CD14-positive monocyte (primary cell): Measurements from ENCODE around the gene PIKFYVE. TPM values are rescaled to one million over a fixed set of nuclear protein-coding genes. Genes with fewer than 3 reads are reported as not detected.
A peak's percentile ranks its signal among the peaks of the same experiment; 100 is the strongest.

ENCODE experiments used
- DNase-seq, 3 donors: peaks; one replicate each; pipeline ENCODE4 v3.0.0-alpha.2; 2011 to 2022
- H2AFZ ChIP-seq: 2 replicates; pipeline ENCODE4 v1.6.0; 2012; ENCODE audit warnings: mild to moderate bottlenecking, low read depth, low read length, inconsistent platforms; ENCODE audit not compliant: insufficient read depth, poor library complexity, severe bottlenecking
- H3K27ac ChIP-seq, 2 donors: 1 replicate in 1 of 2; 2 replicates in 1 of 2; pipeline ENCODE4 v1.5.1; 2012 to 2013; ENCODE audit warnings: low read length in 2 of 2, control low read depth in 1 of 2, inconsistent platforms in 1 of 2, low read depth in 1 of 2, mild to moderate bottlenecking in 1 of 2
- H3K27me3 ChIP-seq, 2 donors: one replicate each; pipeline versions ENCODE4 v1.6.0 to v1.6.1; 2011 to 2013; ENCODE audit warnings: low read length in 2 of 2; ENCODE audit not compliant: control insufficient read depth in 2 of 2, insufficient read depth in 2 of 2
- H3K36me3 ChIP-seq, 2 donors: replicated peaks in 1 of 2; 1 replicate in 1 of 2; 2 replicates in 1 of 2; pipeline versions ENCODE4 v1.5.1 to v1.6.1; 2012 to 2013; ENCODE audit warnings: low read length in 2 of 2, control low read depth in 1 of 2, inconsistent platforms in 1 of 2, mild to moderate bottlenecking in 1 of 2; ENCODE audit not compliant: insufficient read depth in 2 of 2, control insufficient read depth in 1 of 2
- H3K4me1 ChIP-seq, 2 donors: 1 replicate in 1 of 2; 2 replicates in 1 of 2; pipeline versions ENCODE4 v1.5.1 to v1.6.1; 2012 to 2013; ENCODE audit warnings: low read length in 2 of 2, control low read depth in 1 of 2, inconsistent platforms in 1 of 2, mild to moderate bottlenecking in 1 of 2, moderate library complexity in 1 of 2; ENCODE audit not compliant: insufficient read depth in 2 of 2, control insufficient read depth in 1 of 2
- H3K4me2 ChIP-seq: replicated peaks from 2 replicates; pipeline ENCODE3; 2012; ENCODE audit warnings: low read length, moderate library complexity, mild to moderate bottlenecking; ENCODE audit not compliant: poor library complexity, severe bottlenecking; ENCODE audit errors: extremely low read depth
- H3K4me3 ChIP-seq, 3 experiments: fragments of 200-600 bp in 1 of 3; sonication (generic) in 1 of 3; replicated peaks in 1 of 3; 1 replicate in 2 of 3; 2 replicates in 1 of 3; pipeline ENCODE4 v1.5.1; 2011 to 2013; ENCODE audit warnings: low read length in 3 of 3, mild to moderate bottlenecking in 3 of 3, control low read depth in 2 of 3, low read depth in 2 of 3, inconsistent platforms in 1 of 3, moderate library complexity in 1 of 3
- H3K79me2 ChIP-seq: 2 replicates; pipeline ENCODE4 v1.6.0; 2012; ENCODE audit warnings: mild to moderate bottlenecking, control low read depth, inconsistent platforms, low read length, moderate library complexity; ENCODE audit not compliant: insufficient read depth
- H3K9ac ChIP-seq: 2 replicates; pipeline ENCODE4 v1.6.0; 2017; ENCODE audit warnings: low read length, mild to moderate bottlenecking; ENCODE audit not compliant: insufficient read depth, poor library complexity, severe bottlenecking
- H3K9me3 ChIP-seq, 2 donors: replicated peaks in 1 of 2; 1 replicate in 1 of 2; 2 replicates in 1 of 2; pipeline versions ENCODE4 v1.5.1 to v1.6.1; 2012 to 2013; ENCODE audit warnings: low read length in 2 of 2, control low read depth in 1 of 2; ENCODE audit not compliant: control insufficient read depth in 1 of 2, insufficient read depth in 1 of 2
- H4K20me1 ChIP-seq: 2 replicates; pipeline ENCODE4 v1.6.0; 2012; ENCODE audit warnings: mild to moderate bottlenecking, low read length, control low read depth, moderate library complexity; ENCODE audit not compliant: insufficient read depth
- H3K27ac Mint-ChIP-seq, 7 donors: one replicate each; pipeline ENCODE4 v1.8.0; 2020; ENCODE audit warnings: mild to moderate bottlenecking in 7 of 7, mixed read lengths in 7 of 7, moderate library complexity in 6 of 7, inconsistent platforms in 2 of 7
- H3K27me3 Mint-ChIP-seq, 3 donors: one replicate each; pipeline ENCODE4 v1.8.0; 2021 to 2022; ENCODE audit warnings: low read depth in 3 of 3, mild to moderate bottlenecking in 3 of 3, mixed read lengths in 3 of 3, moderate library complexity in 3 of 3, inconsistent platforms in 1 of 3
- H3K36me3 Mint-ChIP-seq, 2 donors: one replicate each; pipeline ENCODE4 v1.8.0; 2020; ENCODE audit warnings: mixed read lengths in 2 of 2, inconsistent platforms in 1 of 2, mild to moderate bottlenecking in 1 of 2
- H3K4me1 Mint-ChIP-seq: one replicate; pipeline ENCODE4 v1.8.0; 2020; ENCODE audit warnings: mild to moderate bottlenecking, mixed read lengths
- H3K4me3 Mint-ChIP-seq, 2 donors: one replicate each; pipeline ENCODE4 v1.8.0; 2020; ENCODE audit warnings: mild to moderate bottlenecking in 2 of 2, mixed read lengths in 2 of 2, moderate library complexity in 1 of 2
- H3K9me3 Mint-ChIP-seq, 7 donors: one replicate each; pipeline ENCODE4 v1.8.0; 2020 to 2022; ENCODE audit warnings: mixed read lengths in 7 of 7, mild to moderate bottlenecking in 6 of 7, moderate library complexity in 6 of 7, inconsistent platforms in 2 of 7
- whole genome bisulfite sequencing: methylation state at CpG from one replicate; pipeline ENCODE4 v1.1.5; 2013; ENCODE audit warnings: missing lambda C conversion rate; ENCODE audit not compliant: insufficient coverage; 5-methylcytosine and 5-hydroxymethylcytosine counted together
- intact Hi-C, 2 donors: fragments of 100-400 bp; cut with micrococcal nuclease; formaldehyde crosslinking; loops; one replicate each; pipeline versions ENCODE4 v1.15.0 to v1.15.1; 2023
- polyA plus RNA-seq, 3 donors: library from polyadenylated mRNA; depleted of rRNA in 1 of 3; unstranded in 2 of 3; stranded (reverse) in 1 of 3; fragments of 300-500 nt in 2 of 3; fragments of >200 nt in 1 of 3; fragmentation: Illumina TruSeq in 2 of 3; gene quantifications; 1 replicate in 2 of 3; 2 replicates in 1 of 3; pipeline ENCODE4 v1.2.3, GENCODE V29; 2012 to 2021
- TF ChIP-seq, protein P1 (sequence below): fragments of 200-600 bp; IDR thresholded peaks from one replicate; pipeline ENCODE4 v1.8.0; 2022; ENCODE audit warnings: antibody characterized with exemption, mild to moderate bottlenecking

The PIKFYVE gene
- polyA plus RNA-seq, 3 donors = 3.5 to 17.6 (median 6.2) TPM

- TF ChIP-seq, protein P1, sequence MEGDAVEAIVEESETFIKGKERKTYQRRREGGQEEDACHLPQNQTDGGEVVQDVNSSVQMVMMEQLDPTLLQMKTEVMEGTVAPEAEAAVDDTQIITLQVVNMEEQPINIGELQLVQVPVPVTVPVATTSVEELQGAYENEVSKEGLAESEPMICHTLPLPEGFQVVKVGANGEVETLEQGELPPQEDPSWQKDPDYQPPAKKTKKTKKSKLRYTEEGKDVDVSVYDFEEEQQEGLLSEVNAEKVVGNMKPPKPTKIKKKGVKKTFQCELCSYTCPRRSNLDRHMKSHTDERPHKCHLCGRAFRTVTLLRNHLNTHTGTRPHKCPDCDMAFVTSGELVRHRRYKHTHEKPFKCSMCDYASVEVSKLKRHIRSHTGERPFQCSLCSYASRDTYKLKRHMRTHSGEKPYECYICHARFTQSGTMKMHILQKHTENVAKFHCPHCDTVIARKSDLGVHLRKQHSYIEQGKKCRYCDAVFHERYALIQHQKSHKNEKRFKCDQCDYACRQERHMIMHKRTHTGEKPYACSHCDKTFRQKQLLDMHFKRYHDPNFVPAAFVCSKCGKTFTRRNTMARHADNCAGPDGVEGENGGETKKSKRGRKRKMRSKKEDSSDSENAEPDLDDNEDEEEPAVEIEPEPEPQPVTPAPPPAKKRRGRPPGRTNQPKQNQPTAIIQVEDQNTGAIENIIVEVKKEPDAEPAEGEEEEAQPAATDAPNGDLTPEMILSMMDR = no peak
- Histone ChIP-seq H4K20me1 (peaks cover 32% of the 10 kb centered on the region), H3K4me3 (peak overlapping the region in 1 of 3 experiments; percentile 97), H3K27me3 (no peaks in the 10 kb centered on the region), H3K9me3 (no peaks in the 10 kb centered on the region), H3K79me2 (peaks cover 70% of the 10 kb centered on the region), H2AFZ (no peak overlapping the region), H3K27ac (peak overlapping the region in 1 of 2 donors; percentile 69), H3K9ac (no peak overlapping the region), H3K36me3 (peaks cover 30 to 43% of the 10 kb centered on the region in 2 donors), H3K4me2 (peak overlapping the region; percentile 97), H3K4me1 (peaks cover 48 to 54% of the 10 kb centered on the region in 2 donors)
- Mint-ChIP-seq H3K4me3 (peak overlapping the region in 1 of 2 donors; percentile 97), H3K4me1 (peaks cover 53% of the 10 kb centered on the region), H3K9me3 (no peaks in the 10 kb centered on the region), H3K27ac (peak overlapping the region; percentile 65 to 93 (median 88)), H3K27me3 (no peaks in the 10 kb centered on the region), H3K36me3 (peaks cover 29 to 33% of the 10 kb centered on the region in 2 donors)
- intact Hi-C loops = loop anchor here (5.0 to 10.0 kb wide), 3 partner anchors 78 to 1488 kb away; partner anchors contain the start of genes FASTKD2 (in 1 of the 2) and MDH1B (in 1 of the 2)
- peak in 2 of 3 donors; percentile 35 to 45 for DNase-seq
- no CpG with 5 or more reads among the region's 3 CpGs for WGBS
These were observed 13.2 kb upstream of the PIKFYVE start for GRCh38 chr2:208252716-208253492.

DNA sequence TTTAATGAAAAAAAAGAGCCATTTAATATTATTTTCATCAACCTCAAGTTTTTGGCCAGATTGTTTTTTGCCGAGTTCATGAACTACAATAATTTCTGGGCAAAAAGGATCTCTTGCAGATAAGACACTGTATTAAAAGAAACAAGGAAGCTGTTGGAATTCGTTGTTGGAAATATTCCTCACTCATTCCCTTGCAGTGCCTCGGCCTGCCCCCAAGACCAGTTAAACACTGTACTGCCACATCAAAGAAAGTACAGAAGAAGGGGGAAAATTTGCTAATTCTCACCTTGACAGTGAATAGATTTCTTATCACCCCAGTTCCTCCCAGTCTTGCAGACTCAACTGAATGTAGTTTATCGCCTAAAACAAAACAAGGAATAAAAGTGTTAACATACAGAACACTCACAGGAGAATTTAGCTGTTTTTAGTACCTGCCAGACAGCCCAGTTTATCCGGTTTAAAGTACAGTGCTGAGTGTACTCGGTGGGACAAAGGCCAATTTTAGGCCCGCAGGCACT lies 12.4 kb upstream of the PIKFYVE start:
- Histone ChIP-seq H3K4me1 (peaks cover 48 to 54% of the 10 kb centered on the region in 2 donors), H4K20me1 (peaks cover 32% of the 10 kb centered on the region), H3K27ac (peak overlapping the region; percentile 62 to 69), H3K9me3 (no peaks in the 10 kb centered on the region), H3K4me3 (peak overlapping the region; percentile 92 to 100 (median 97)), H3K36me3 (peaks cover 23 to 35% of the 10 kb centered on the region in 2 donors), H3K27me3 (no peaks in the 10 kb centered on the region), H3K4me2 (peak overlapping the region; percentile 97), H3K79me2 (peaks cover 62% of the 10 kb centered on the region), H2AFZ (peak overlapping the region; percentile 99), H3K9ac (peak overlapping the region; percentile 62)
- WGBS = 0% methylated on average over 3 of the region's 7 CpGs
- peaks cover 53% of the 10 kb centered on the region for H3K4me1 Mint-ChIP-seq
- no peaks in the 10 kb centered on the region for H3K27me3 Mint-ChIP-seq
- no peak for DNase-seq
- peak overlapping the region; percentile 88 to 97 for H3K4me3 Mint-ChIP-seq
- TF ChIP-seq, protein P1 = no peak
- peaks cover 22 to 25% of the 10 kb centered on the region in 2 donors for H3K36me3 Mint-ChIP-seq
- H3K9me3 Mint-ChIP-seq = peaks cover 0 to 1% (median 0%) of the 10 kb centered on the region in 7 donors
- intact Hi-C loops = loop anchor here (2.0 to 10.0 kb wide), 4 partner anchors 15 to 1489 kb away; partner anchors contain the start of genes FASTKD2 (in 1 of the 2) and MDH1B (in 1 of the 2)
- peak overlapping the region; percentile 65 to 93 (median 88) for H3K27ac Mint-ChIP-seq
